GM18907 (cell line): ENCODE data around the gene OR6T1.

Experiments used
- ATAC-seq: cut with Tn5 transposase; IDR thresholded peaks from one replicate; pipeline ENCODE4 v1.9.1; 2021; ENCODE audit warnings: mild to moderate bottlenecking, moderate library complexity; ENCODE audit not compliant: unreplicated experiment

OR6T1 gene, protein sequence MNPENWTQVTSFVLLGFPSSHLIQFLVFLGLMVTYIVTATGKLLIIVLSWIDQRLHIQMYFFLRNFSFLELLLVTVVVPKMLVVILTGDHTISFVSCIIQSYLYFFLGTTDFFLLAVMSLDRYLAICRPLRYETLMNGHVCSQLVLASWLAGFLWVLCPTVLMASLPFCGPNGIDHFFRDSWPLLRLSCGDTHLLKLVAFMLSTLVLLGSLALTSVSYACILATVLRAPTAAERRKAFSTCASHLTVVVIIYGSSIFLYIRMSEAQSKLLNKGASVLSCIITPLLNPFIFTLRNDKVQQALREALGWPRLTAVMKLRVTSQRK

DNA sequence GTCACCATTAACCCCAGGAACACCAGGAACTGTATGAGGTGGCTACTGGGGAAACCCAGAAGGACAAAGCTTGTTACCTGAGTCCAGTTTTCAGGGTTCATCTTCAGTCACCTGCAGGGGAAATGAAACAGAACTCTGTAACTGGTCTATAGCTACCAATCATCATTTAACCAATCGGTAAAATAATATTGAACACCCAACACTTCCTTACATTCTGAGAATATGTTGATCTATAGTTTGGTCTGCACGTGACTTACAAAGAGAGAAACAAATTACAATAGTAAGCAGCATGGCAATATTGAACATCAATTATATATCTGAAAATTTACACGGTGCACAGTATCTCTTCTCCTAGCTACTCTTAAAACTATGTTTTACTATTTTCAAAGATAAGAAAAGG is at the start of gene OR6T1:
TSS of gene OR6T1 (minus strand) at position 101 of the 400 bp plus-strand sequence. CDS start at position 101, 0 bp downstream.
- no peak for ATAC-seq

GRCh38 chr11:123979311-123979710 is 35.7 kb upstream of the OR6T1 start:
- no peak for ATAC-seq

GRCh38 chr11:123977731-123978347 is 34.2 kb upstream of the OR6T1 start, which contains the start of gene OR10S1:
Gene OR10S1 (minus strand): TSS chr11:123977781. CDS start chr11:123977664, 117 bp downstream.
- no peak for ATAC-seq

- no peak for ATAC-seq
Measured at GRCh38 chr11:123976770-123977560, 33.3 kb upstream of the OR6T1 start.

DNA sequence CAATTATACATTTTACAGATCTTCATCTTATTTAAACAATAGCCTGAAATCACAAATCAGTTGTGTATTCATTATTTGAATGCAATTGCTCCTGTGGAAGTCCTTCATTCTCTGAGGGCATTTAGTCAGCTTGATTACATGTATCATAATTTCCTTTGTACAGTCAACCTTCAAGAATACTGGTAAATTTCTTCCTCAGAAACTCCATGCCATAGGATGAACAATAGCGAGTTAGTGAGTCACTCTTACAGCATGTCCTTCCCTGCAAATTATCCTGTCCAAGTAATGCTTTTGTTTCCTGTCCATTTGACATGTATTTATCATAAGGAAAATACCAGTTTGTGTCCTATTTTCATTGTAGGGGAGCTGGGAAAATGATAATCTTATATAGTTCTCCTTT is 30.2 kb upstream of the OR6T1 start:
- ATAC-seq: no peak

GRCh38 chr11:123956752-123957151 is 13.1 kb upstream of the OR6T1 start:
- no peak for ATAC-seq

DNA sequence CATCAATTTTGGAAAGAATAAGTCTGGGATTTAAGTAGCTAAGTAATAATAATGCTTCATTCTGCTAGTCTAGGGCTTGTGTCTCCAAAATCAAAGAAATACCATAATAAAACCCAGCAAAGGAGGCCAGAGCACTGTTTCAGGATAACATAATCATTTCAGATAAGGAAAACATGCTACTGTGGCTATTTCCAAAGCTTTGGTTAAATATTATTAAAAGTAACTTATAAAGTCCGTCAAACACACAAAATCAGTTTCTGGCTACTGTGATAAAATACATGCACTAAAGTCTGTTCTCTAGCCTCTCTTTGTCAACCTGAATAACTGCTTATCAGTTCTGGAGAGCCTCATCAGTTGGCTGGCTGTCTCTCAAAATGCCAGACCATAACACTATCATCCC is 1.5 kb upstream of the OR6T1 start:
- ATAC-seq: no peak

GRCh38 chr11:123942413-123942812 is 1.2 kb downstream of the OR6T1 start:
- ATAC-seq: no peak

DNA sequence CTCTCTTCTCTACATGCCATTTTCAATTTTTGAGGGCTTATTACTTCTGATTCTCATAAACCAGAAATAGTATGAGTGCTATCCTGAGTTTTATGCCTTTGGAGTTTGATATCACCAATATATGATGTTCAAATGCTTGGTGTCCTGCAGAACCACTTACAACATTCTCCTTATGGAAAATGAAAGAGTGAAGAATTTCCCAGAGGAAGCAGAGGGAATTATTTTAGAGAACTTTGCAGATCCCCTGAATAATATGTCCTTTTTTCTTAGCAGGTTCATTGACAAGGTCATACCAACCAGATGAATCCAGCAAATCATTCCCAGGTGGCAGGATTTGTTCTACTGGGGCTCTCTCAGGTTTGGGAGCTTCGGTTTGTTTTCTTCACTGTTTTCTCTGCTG is 4.3 kb downstream of the OR6T1 start, which contains the start of gene OR4D5:
TSS of gene OR4D5 (plus strand) at position 301 of the 400 bp plus-strand sequence. CDS start at position 301, 0 bp downstream.
- no peak for ATAC-seq

GRCh38 chr11:123924027-123924426 is 19.6 kb downstream of the OR6T1 start:
- ATAC-seq: no peak

- ATAC-seq: no peak
Measured at GRCh38 chr11:123920943-123921342, 22.7 kb downstream of the OR6T1 start.

DNA sequence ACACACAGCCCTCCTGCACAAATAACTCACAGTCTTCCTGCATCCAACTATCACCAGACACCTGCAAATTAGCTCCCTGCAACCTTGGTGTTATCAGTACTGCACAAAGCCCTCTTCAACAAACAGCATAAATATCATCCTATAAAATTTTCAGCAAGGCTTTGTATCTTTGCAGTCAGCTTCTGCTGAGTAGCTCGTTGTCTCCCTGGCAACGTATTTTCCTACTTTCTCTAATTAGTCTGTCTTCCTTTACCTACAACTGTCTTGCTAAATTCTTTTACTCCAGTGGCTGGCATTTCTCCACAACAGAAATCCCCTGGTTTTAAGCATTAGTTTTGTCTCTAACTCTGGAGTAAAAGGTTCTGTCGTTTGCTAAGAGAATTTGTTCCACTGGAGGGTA is 37.8 kb downstream of the OR6T1 start:
- ATAC-seq: no peak

- ATAC-seq: no peak
Measured at GRCh38 chr11:123904932-123905331, 38.7 kb downstream of the OR6T1 start.

- no peak for ATAC-seq
Measured at GRCh38 chr11:123903932-123904331, 39.7 kb downstream of the OR6T1 start.

DNA sequence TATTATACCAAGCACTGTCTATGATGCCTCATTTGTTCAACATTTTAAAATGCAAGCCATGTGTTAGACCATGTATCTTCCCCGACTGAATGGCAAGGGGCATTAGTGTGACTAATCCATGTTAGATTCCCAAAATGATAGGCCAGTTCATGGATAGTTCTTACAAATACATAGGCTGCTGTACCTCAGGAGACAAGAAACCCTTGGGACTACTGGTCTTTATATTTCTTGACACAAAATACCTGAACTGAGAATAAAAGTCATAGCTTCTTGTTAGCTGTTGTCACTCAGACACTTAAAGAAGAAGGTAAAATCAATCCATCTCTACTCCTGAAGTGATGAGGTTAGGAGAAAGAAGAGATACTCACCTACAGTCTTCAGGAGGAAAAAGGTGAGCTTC is 41.8 kb downstream of the OR6T1 start, which contains the start of gene OR8D4:
TSS of gene OR8D4 (plus strand) at position 301 of the 400 bp plus-strand sequence. CDS start 4,265 bp downstream, outside the sequence.
- no peak for ATAC-seq

DNA sequence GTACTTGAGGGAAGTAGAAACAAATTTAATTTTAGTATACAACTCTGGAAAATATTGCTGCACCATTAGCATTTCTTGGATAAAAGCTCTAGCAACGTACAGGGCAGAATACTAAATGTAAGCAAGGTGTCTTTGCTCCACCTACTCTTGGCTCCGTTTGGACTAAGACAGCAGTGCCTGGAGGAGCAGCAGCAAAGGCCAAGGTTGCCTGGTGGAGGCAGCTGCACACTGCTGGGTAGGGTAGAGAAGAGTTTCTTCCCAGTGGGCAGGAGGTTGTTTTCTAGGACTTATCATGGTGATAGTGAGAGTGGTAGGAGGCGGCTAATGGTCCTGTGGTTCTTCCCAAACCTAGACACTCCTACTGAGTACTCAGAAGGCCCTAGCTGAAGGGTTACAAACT is 43.8 kb downstream of the OR6T1 start:
- ATAC-seq: no peak
